ENCODE measurements around the gene PTPRN2. TPM values are rescaled to one million over a fixed set of nuclear protein-coding genes. Genes with fewer than 3 reads are reported as not detected.

PTPRN2 gene
- total RNA-seq, 4 donors from 2014 or later: 14.9 to 34.3 (median 21.3) TPM

GRCh38 chr7:157715071-157715937 is 872.3 kb downstream of the PTPRN2 start:
- peak in 2 of 3 donors; percentile 21 to 31 for DNase-seq
- TF ChIP-seq CTCF (IDR thresholded peaks at IDR 0.05) (no peak), POLR2A (IDR thresholded peaks at IDR 0.05) (no peak)
- no peaks in the 10 kb centered on the region for H3K4me1 ChIP-seq

GRCh38 chr7:157714166-157715070 is 873.2 kb downstream of the PTPRN2 start:
- Histone ChIP-seq H3K27ac (no peak overlapping the region), H3K27me3 (no peaks in the 10 kb centered on the region), H3K4me3 (no peak overlapping the region), H3K9me3 (no peaks in the 10 kb centered on the region), H3K36me3 (no peaks in the 10 kb centered on the region), H3K4me1 (no peaks in the 10 kb centered on the region)
- TF ChIP-seq POLR2A (IDR thresholded peaks at IDR 0.05) (no peak), CTCF (IDR thresholded peaks at IDR 0.05) (no peak)
- peak in 2 of 3 donors; percentile 26 to 33 for DNase-seq

More at GRCh38 chr7:157715071-157715937, 872.3 kb downstream of the PTPRN2 start:
- Histone ChIP-seq H3K9me3 (no peaks in the 10 kb centered on the region), H3K4me3 (no peak overlapping the region), H3K27ac (no peak overlapping the region), H3K36me3 (no peaks in the 10 kb centered on the region), H3K27me3 (no peaks in the 10 kb centered on the region)

DNA sequence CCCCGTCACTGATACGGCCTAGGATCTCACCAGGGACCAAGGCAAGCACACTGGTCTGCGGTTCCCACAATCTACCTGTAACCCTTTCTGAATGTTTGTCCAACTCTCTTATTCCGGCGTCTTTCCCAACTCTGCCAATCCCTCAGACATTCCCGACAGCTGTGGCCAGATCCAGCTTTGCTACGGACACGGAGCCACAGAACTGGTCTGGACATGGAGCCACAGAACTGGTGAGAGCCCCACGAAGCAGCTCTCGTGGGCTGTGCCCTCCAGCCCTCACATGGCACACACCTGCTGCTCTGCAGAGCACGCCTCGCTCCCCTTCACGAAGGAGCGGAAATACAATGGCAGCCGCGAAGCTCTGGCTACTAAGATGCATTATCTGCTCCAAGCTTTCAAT is 874.0 kb downstream of the PTPRN2 start:
- Histone ChIP-seq H3K4me1 (no peaks in the 10 kb centered on the region), H3K4me3 (no peak overlapping the region), H3K36me3 (no peaks in the 10 kb centered on the region), H3K27me3 (no peaks in the 10 kb centered on the region), H3K9me3 (no peaks in the 10 kb centered on the region), H3K27ac (no peak overlapping the region)
- no peak for TF ChIP-seq POLR2A (IDR thresholded peaks at IDR 0.05)
- TF ChIP-seq CTCF (IDR thresholded peaks at IDR 0.05): no peak
- peak in 1 of 3 donors; percentile 15 for DNase-seq

- peak in 2 of 3 donors; percentile 13 to 23 for DNase-seq
- Histone ChIP-seq H3K36me3 (no peaks in the 10 kb centered on the region), H3K4me3 (no peak overlapping the region), H3K27me3 (no peaks in the 10 kb centered on the region), H3K4me1 (no peaks in the 10 kb centered on the region), H3K9me3 (no peaks in the 10 kb centered on the region), H3K27ac (no peak overlapping the region)
- TF ChIP-seq CTCF (IDR thresholded peaks at IDR 0.05) (no peak), POLR2A (IDR thresholded peaks at IDR 0.05) (no peak)
Observed at GRCh38 chr7:157712666-157713235, 874.9 kb downstream of the PTPRN2 start.

- no peaks in the 10 kb centered on the region for H3K36me3 ChIP-seq
- DNase-seq: peak in 2 of 3 donors; percentile 9 to 26
- TF ChIP-seq POLR2A (IDR thresholded peaks at IDR 0.05) (no peak), CTCF (IDR thresholded peaks at IDR 0.05) (no peak)
- no peak overlapping the region for H3K27ac ChIP-seq
- H3K27me3 ChIP-seq: no peaks in the 10 kb centered on the region
- H3K4me1 ChIP-seq: no peaks in the 10 kb centered on the region
- H3K9me3 ChIP-seq: no peaks in the 10 kb centered on the region
- H3K4me3 ChIP-seq: no peak overlapping the region
Observed at GRCh38 chr7:157711353-157711888, 876.2 kb downstream of the PTPRN2 start.
